HG03175 (cell line): ENCODE measurements around the gene ATG16L2.

Experiments used
- ATAC-seq: cut with Tn5 transposase; IDR thresholded peaks from one replicate; pipeline ENCODE4 v1.9.1; 2021; ENCODE audit warnings: mild to moderate bottlenecking, moderate library complexity; ENCODE audit not compliant: unreplicated experiment

Gene ATG16L2

GRCh38 chr11:72869831-72870230 is 55.6 kb downstream of the ATG16L2 start:
- ATAC-seq: no peak

DNA sequence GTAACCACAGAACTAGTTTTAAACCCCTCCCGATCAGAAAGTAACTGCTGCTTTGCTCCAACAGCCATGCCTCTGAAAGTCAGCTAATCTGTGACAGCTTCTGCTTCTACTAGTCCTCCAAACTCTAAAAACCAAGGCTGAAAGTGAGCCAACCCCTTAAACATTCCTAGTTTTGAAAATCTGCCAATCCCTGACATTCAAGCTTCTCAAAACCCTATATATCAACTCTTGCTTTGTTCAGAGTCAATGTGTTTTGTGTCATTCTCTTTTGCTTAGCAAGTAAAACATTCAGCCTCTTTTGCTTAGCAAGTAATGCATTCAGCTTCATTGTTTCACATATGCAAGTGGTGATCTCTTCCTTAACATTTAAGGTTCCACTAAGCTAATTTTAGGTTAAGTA is 56.9 kb downstream of the ATG16L2 start:
- ATAC-seq: no peak

DNA sequence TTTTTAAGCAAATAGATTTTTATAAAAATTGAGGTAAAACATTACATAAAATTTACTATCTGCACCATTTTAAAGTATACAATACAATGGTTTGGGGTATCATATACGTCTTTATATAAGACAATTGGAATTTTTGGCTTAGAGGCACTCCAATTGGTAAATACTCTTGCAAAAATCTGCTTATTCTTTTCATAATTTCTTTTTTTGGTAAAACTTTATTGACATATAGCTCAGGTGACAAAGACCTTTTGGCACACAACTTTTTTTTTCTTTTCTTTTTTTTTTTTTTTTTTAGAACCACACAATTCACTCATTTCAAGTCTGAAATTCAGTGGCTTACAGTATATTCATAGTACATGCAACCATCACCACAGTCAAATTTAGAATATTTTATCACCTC is 57.8 kb downstream of the ATG16L2 start:
- no peak for ATAC-seq

DNA sequence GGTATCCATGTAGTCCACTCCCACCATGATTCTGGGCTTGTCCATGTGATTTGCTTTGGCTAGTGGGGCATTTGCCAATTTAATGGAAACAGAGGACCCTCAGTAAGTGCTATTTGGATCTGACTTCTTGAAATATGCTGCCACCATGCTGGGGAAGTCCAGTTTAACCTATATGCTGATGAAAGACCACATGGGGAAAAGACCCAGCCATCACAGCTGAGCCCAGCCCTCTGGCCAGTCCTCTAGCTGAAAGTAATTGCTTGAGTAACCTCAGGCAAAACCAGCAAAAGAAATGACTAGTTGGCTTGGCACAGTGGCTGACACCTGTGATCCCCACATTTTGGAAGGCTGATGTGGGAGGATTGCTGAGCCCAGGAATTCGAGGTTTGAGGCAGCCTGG is 61.5 kb downstream of the ATG16L2 start:
- no peak for ATAC-seq

DNA sequence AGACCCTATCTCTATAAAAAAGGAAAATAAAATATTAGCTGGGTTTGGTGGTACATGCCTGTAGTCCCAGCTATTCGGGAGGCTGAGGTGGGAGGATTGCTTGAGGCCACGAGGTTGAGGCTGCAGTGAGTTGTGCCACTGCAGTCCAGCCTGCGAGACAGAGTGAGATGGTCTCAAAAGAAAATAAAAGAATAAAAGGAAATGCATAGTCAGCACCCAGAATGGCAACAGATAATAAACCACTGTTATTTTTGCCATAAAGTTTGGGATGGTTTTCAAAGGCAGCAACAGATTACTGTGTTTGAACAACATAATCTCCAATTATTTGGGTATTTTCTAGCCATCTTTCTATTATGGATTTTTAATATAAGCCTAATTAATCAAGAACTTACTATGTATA is 61.9 kb downstream of the ATG16L2 start:
- no peak for ATAC-seq
